ENCODE results near the gene TUSC2. TPM values are rescaled to one million over a fixed set of nuclear protein-coding genes. Genes with fewer than 3 reads are reported as not detected.

The TUSC2 gene
- total and polyA plus RNA-seq, 12 donors: 28.8 to 64.3 (median 34.4) TPM

DNA sequence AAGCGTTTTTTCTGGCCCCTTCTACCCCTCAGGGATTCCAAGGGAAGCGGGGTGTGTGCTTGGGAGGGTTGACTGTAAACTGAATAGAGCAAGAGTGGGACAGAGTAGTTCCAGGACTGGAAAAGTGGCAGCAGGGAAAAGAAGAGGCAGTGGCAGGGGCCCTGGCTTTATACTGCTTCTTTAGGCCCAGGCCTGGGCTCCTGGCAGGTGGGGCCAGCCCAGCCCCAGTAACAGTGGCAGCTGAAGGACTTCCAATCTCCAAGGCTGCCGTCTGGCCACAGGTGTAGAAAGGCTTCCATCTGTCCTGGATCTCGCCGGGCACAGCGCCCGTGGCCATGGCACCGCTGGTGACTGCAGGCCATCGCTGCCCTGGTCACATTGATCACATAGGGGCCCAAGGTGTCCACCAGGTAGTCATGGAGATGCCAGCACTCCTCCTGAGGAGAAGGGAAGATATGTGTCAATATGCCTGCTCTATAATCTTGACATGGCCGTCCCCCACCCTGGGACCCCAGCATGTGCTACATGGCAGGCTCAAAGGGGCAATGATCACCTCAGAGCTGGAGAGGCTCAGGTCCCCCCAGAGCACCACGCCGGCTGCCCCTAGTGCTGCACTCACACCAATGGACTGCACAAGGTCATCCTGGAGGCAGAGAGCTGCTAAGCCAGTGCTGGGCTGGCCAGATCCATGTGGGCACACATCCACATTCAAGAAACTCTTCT is 34.8 kb downstream of the TUSC2 start:
- intact Hi-C loops (cut with DNase I): no loop called here
- WGBS, 4 donors: 62 to 68% (median 65%) methylated on average over 10 to 12 of the region's 12 CpGs

GRCh38 chr3:50292159-50293078 is 35.6 kb downstream of the TUSC2 start, which contains the start of gene IFRD2:
Gene IFRD2, minus strand, starts transcription at chr3:50292429. Its CDS starts 155 bp downstream, at chr3:50292274.
- intact Hi-C loops (cut with DNase I): no loop called here
- Histone ChIP-seq H3K27ac (peak within 1 kb of the TSS; percentile 23 to 92 (median 82)), H3K4me3 (peak within 1 kb of the TSS; percentile 3 to 84 (median 78)), H3K4me1 (replicated peaks in 1 of 2) (peaks cover 19 to 21% of the 10 kb centered on the region in 2 donors), H3K27me3 (no peaks in the 10 kb centered on the region), H3K36me3 (replicated peaks in 1 of 2) (peaks cover 0 to 28% of the 10 kb centered on the region in 2 donors), H3K9me3 (replicated peaks in 1 of 3) (no peaks in the 10 kb centered on the region)
- 0 to 10% (median 1%) methylated on average over 5 to 67 of the region's 67 CpGs for WGBS, 4 donors
- TF ChIP-seq CTCF (IDR thresholded peaks at IDR 0.05) (no peak), POLR2A (IDR thresholded peaks at IDR 0.05) (peak in 1 of 2 donors; percentile 88)
- peak; percentile 95 to 99 (median 98) for DNase-seq

More for the DNA sequence above, 34.8 kb downstream of the TUSC2 start:
- TF ChIP-seq CTCF (IDR thresholded peaks at IDR 0.05): no peak
- TF ChIP-seq POLR2A (IDR thresholded peaks at IDR 0.05): peak in 1 of 2 donors; percentile 39
- Histone ChIP-seq H3K36me3 (replicated peaks in 1 of 2) (peaks cover 0 to 20% of the 10 kb centered on the region in 2 donors), H3K4me1 (replicated peaks in 1 of 2) (peaks cover 19 to 25% of the 10 kb centered on the region in 2 donors), H3K4me3 (peak overlapping the region in 1 of 4 donors; percentile 80), H3K27ac (peak overlapping the region; percentile 23 to 92 (median 65)), H3K9me3 (replicated peaks in 1 of 3) (no peaks in the 10 kb centered on the region), H3K27me3 (no peaks in the 10 kb centered on the region)
- DNase-seq: peak in 5 of 7 donors; percentile 44 to 72 (median 65)

DNA sequence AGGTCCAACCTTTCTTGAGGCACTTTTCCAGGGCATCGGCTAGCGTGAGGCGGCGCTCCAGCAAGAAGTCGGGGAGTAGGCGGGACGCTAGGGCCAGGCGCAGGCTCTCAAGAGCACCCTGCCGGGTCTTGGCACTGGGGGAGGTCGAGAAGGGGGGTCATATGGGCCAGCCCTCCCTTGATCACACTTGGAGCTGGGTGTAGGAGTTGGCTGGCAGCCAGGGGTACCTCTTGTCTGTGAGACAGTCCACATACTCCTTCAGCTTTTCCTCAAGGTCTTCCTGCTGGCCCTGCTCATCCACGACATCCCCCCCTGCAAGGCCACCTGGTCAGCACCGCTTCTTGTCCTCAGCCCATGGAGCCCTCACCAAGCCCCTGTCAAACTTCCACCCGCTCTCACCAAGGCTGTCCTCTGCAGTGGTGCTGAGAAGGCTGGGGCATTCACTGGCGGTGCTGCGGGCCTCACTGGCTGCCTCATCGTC is 37.8 kb downstream of the TUSC2 start:
- no peak for TF ChIP-seq CTCF (IDR thresholded peaks at IDR 0.05)
- TF ChIP-seq POLR2A (IDR thresholded peaks at IDR 0.05): no peak
- no peak overlapping the region for H3K27ac ChIP-seq
- intact Hi-C loops (cut with DNase I): no loop called here
- DNase-seq: peak in 4 of 7 donors; percentile 44 to 70 (median 54)
- H3K4me3 ChIP-seq: no peak overlapping the region
- H3K27me3 ChIP-seq: no peaks in the 10 kb centered on the region
- peaks cover 19 to 21% of the 10 kb centered on the region in 2 donors for H3K4me1 ChIP-seq (replicated peaks in 1 of 2)
- H3K9me3 ChIP-seq (replicated peaks in 1 of 3): no peaks in the 10 kb centered on the region
- H3K36me3 ChIP-seq (replicated peaks in 1 of 2): peaks cover 0 to 30% of the 10 kb centered on the region in 2 donors
- 82 to 90% (median 86%) methylated on average over 9 to 16 of the region's 16 CpGs for WGBS, 4 donors

Measured in adrenal gland (tissue), 12 donors.